HEK293 (cell line): Measurements from ENCODE around the gene CDCA3.

Experiments
- BCL11B ChIP-seq: fragments of 450-650 bp; formaldehyde crosslinking; IDR thresholded peaks from 2 replicates; pipeline ENCODE4 v1.5.1; 2016; ENCODE audit warnings: low read depth, missing biosample characterization, missing genetic modification characterization
- GLIS1 ChIP-seq: fragments of 450-650 bp; formaldehyde crosslinking; IDR thresholded peaks from 2 replicates; pipeline ENCODE4 v1.5.1; 2016; ENCODE audit warnings: missing biosample characterization, missing genetic modification characterization
- GLIS2 ChIP-seq: fragments of 450-650 bp; formaldehyde crosslinking; IDR thresholded peaks from 2 replicates; pipeline ENCODE4 v1.5.1; 2016; ENCODE audit warnings: missing biosample characterization, missing genetic modification characterization
- HOXC10 ChIP-seq: sonication (generic); formaldehyde crosslinking; IDR thresholded peaks from 2 replicates; pipeline ENCODE4 v1.8.1; 2023; ENCODE audit warnings: mild to moderate bottlenecking, missing genetic modification reagents
- KLF1 ChIP-seq: fragments of 450-650 bp; formaldehyde crosslinking; IDR thresholded peaks from 2 replicates; pipeline ENCODE4 v1.5.1; 2016; ENCODE audit warnings: missing biosample characterization, missing genetic modification characterization
- KLF16 ChIP-seq: fragments of 450-650 bp; formaldehyde crosslinking; IDR thresholded peaks from 2 replicates; pipeline ENCODE4 v1.5.1; 2017; ENCODE audit warnings: missing biosample characterization, missing genetic modification characterization
- MZF1 ChIP-seq: fragments of 450-650 bp; formaldehyde crosslinking; IDR thresholded peaks from 2 replicates; pipeline ENCODE4 v1.5.1; 2017; ENCODE audit warnings: missing biosample characterization, missing genetic modification characterization, borderline replicate concordance
- PRDM10 ChIP-seq: fragments of 450-650 bp; formaldehyde crosslinking; IDR thresholded peaks from 2 replicates; pipeline ENCODE4 v1.5.1; 2016; ENCODE audit warnings: missing biosample characterization, missing genetic modification characterization
- SCRT1 ChIP-seq: fragments of 450-650 bp; formaldehyde crosslinking; IDR thresholded peaks from 2 replicates; pipeline ENCODE4 v1.5.1; 2016; ENCODE audit warnings: missing biosample characterization, missing genetic modification characterization, borderline replicate concordance
- SP3 ChIP-seq: fragments of 450-650 bp; formaldehyde crosslinking; IDR thresholded peaks from 2 replicates; pipeline ENCODE4 v1.5.1; 2016; ENCODE audit warnings: missing biosample characterization, missing genetic modification characterization
- ZNF24 ChIP-seq: fragments of 450-650 bp; formaldehyde crosslinking; IDR thresholded peaks from 2 replicates; pipeline ENCODE4 v1.5.1; 2016; ENCODE audit warnings: missing biosample characterization, missing genetic modification characterization
- ZNF37A ChIP-seq: fragments of 450-650 bp; IDR thresholded peaks from 2 replicates; pipeline ENCODE4 v1.5.1; 2018; ENCODE audit warnings: missing biosample characterization, missing genetic modification characterization
- ZNF394 ChIP-seq: fragments of 450-650 bp; formaldehyde crosslinking; IDR thresholded peaks from 2 replicates; pipeline ENCODE4 v1.5.1; 2016; ENCODE audit warnings: missing biosample characterization, missing genetic modification characterization, mild to moderate bottlenecking, moderate library complexity, borderline replicate concordance
- ZNF398 ChIP-seq: fragments of 450-650 bp; formaldehyde crosslinking; IDR thresholded peaks from 2 replicates; pipeline ENCODE4 v1.5.1; 2017; ENCODE audit warnings: missing biosample characterization, missing genetic modification characterization
- ZNF514 ChIP-seq: fragments of 450-650 bp; formaldehyde crosslinking; IDR thresholded peaks from 2 replicates; pipeline ENCODE4 v1.5.1; 2016; ENCODE audit warnings: missing biosample characterization, missing genetic modification characterization
- ZNF600 ChIP-seq: fragments of 450-650 bp; formaldehyde crosslinking; IDR thresholded peaks from 2 replicates; pipeline ENCODE4 v1.5.1; 2016; ENCODE audit warnings: missing biosample characterization, missing genetic modification characterization
- ZNF654 ChIP-seq: fragments of 450-650 bp; formaldehyde crosslinking; IDR thresholded peaks from 2 replicates; pipeline ENCODE4 v1.5.1; 2016; ENCODE audit warnings: low read depth, missing biosample characterization, missing genetic modification characterization
- ZNF692 ChIP-seq: fragments of 450-650 bp; formaldehyde crosslinking; IDR thresholded peaks from 2 replicates; pipeline ENCODE4 v1.5.1; 2016; ENCODE audit warnings: missing biosample characterization, missing genetic modification characterization
- ZNF707 ChIP-seq: fragments of 450-650 bp; formaldehyde crosslinking; IDR thresholded peaks from 2 replicates; pipeline ENCODE4 v1.5.1; 2016; ENCODE audit warnings: missing biosample characterization, missing genetic modification characterization
- ZNF792 ChIP-seq: fragments of 450-650 bp; formaldehyde crosslinking; IDR thresholded peaks from 2 replicates; pipeline ENCODE4 v1.5.1; 2016; ENCODE audit warnings: missing biosample characterization, missing genetic modification characterization
- ZNF843 ChIP-seq: fragments of 450-650 bp; formaldehyde crosslinking; IDR thresholded peaks from 2 replicates; pipeline ENCODE4 v1.5.1; 2016; ENCODE audit warnings: missing biosample characterization, missing genetic modification characterization
- ZSCAN23 ChIP-seq: fragments of 450-650 bp; formaldehyde crosslinking; IDR thresholded peaks from 2 replicates; pipeline ENCODE4 v1.5.1; 2016; ENCODE audit warnings: missing biosample characterization, missing genetic modification characterization
- TF ChIP-seq, protein P1 (sequence below): fragments of 450-650 bp; formaldehyde crosslinking; IDR thresholded peaks from 2 replicates; pipeline ENCODE4 v1.5.1; 2016; ENCODE audit warnings: missing biosample characterization, missing genetic modification characterization
- TF ChIP-seq, protein P2 (sequence below): fragments of 450-650 bp; formaldehyde crosslinking; IDR thresholded peaks from 2 replicates; pipeline ENCODE4 v1.5.1; 2016; ENCODE audit warnings: missing biosample characterization, missing genetic modification characterization
- TF ChIP-seq, protein P3 (sequence below): fragments of 450-650 bp; formaldehyde crosslinking; IDR thresholded peaks from 2 replicates; pipeline ENCODE4 v1.5.1; 2017; ENCODE audit warnings: missing biosample characterization, missing genetic modification characterization

The CDCA3 gene

DNA sequence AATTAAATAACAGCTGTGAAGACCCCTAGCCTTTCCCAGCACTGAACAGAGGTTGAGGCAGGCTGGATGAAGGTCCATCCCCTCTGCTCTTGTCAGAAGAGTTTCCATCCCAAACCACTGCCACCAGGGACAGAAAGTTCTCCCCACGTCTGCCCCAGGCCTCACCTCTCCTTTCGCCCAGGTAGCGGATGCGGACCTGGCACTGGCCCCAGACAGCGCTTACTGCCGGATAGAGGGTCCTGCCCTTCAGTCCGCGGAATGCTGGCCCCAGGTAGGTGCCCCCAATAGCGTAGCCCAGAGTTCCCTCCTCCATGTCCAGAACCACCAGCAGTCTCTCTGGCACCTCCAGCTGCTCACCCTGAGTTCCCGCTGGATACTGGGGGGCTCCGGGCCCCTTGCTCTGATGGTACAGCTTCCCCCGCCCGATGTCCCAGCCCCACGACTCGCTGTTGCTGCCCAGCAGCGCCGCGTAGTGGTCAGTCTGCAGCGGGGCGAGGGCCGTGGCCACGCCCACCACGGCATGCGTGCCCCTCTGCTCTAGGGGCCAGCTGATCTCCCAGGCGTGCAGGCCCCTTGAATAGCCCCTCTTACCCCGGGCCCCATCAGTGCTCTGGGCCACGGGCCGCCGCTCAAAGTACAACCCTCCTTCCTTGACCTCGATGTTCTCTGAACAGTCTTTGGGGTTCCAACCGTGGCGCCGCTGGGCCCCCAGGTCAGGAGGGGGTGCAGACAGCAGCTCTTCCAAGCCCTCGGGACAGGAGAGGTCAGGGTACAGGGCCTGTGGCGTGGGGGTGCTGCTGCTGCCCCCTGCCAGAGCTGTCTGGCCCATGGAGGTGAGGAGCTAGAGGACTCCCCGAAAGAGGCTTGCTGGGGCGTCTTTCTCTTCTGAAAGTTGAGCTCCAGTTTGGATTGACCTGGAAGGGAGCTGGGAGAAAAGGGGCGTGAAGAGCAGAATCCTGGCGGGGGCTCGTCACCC is 21.3 kb upstream of the CDCA3 start (continued):
- TF ChIP-seq, protein P1, sequence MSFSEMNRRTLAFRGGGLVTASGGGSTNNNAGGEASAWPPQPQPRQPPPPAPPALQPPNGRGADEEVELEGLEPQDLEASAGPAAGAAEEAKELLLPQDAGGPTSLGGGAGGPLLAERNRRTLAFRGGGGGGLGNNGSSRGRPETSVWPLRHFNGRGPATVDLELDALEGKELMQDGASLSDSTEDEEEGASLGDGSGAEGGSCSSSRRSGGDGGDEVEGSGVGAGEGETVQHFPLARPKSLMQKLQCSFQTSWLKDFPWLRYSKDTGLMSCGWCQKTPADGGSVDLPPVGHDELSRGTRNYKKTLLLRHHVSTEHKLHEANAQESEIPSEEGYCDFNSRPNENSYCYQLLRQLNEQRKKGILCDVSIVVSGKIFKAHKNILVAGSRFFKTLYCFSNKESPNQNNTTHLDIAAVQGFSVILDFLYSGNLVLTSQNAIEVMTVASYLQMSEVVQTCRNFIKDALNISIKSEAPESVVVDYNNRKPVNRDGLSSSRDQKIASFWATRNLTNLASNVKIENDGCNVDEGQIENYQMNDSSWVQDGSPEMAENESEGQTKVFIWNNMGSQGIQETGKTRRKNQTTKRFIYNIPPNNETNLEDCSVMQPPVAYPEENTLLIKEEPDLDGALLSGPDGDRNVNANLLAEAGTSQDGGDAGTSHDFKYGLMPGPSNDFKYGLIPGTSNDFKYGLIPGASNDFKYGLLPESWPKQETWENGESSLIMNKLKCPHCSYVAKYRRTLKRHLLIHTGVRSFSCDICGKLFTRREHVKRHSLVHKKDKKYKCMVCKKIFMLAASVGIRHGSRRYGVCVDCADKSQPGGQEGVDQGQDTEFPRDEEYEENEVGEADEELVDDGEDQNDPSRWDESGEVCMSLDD = peak; percentile 93
- TF ChIP-seq MZF1 = no peak
- no peak for TF ChIP-seq ZSCAN23 (tag by site-specific recombination)
- peak; percentile 35; the same call in 1 of the 2 replicates for TF ChIP-seq ZNF394 (tag by site-specific recombination)
- TF ChIP-seq, protein P2, sequence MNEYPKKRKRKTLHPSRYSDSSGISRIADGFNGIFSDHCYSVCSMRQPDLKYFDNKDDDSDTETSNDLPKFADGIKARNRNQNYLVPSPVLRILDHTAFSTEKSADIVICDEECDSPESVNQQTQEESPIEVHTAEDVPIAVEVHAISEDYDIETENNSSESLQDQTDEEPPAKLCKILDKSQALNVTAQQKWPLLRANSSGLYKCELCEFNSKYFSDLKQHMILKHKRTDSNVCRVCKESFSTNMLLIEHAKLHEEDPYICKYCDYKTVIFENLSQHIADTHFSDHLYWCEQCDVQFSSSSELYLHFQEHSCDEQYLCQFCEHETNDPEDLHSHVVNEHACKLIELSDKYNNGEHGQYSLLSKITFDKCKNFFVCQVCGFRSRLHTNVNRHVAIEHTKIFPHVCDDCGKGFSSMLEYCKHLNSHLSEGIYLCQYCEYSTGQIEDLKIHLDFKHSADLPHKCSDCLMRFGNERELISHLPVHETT (tag by site-specific recombination) = peak; percentile 63; the same call in 1 of the 2 replicates
- peak; percentile 28 for TF ChIP-seq ZNF654 (tag by site-specific recombination)
- no peak for TF ChIP-seq ZNF37A
- 0 out of 2 replicates have a peak, but pooled peaks have one; percentile 49 for TF ChIP-seq ZNF600 (tag by site-specific recombination)
- TF ChIP-seq GLIS2 (tag by site-specific recombination) = peak; percentile 84
- TF ChIP-seq SCRT1 (tag by site-specific recombination) = no peak
- TF ChIP-seq BCL11B (tag by site-specific recombination) = no peak
- no peak for TF ChIP-seq ZNF792 (tag by site-specific recombination)
- 0 out of 2 replicates have a peak, but pooled peaks have one; percentile 30 for TF ChIP-seq HOXC10
- TF ChIP-seq ZNF514 = no peak
- peak; percentile 68 for TF ChIP-seq ZNF692 (tag by site-specific recombination)
- TF ChIP-seq ZNF398 (tag by site-specific recombination) = no peak
- peak; percentile 37; the same call in 1 of the 2 replicates for TF ChIP-seq PRDM10 (tag by site-specific recombination)
- peak; percentile 79 for TF ChIP-seq KLF1 (tag by site-specific recombination)
- peak; percentile 63 for TF ChIP-seq ZNF24 (tag by site-specific recombination)
- no peak for TF ChIP-seq ZNF707 (tag by site-specific recombination)
- peak; percentile 94 for TF ChIP-seq KLF16 (tag by site-specific recombination)
- peak; percentile 44 for TF ChIP-seq GLIS1 (tag by site-specific recombination)
- TF ChIP-seq, protein P3, sequence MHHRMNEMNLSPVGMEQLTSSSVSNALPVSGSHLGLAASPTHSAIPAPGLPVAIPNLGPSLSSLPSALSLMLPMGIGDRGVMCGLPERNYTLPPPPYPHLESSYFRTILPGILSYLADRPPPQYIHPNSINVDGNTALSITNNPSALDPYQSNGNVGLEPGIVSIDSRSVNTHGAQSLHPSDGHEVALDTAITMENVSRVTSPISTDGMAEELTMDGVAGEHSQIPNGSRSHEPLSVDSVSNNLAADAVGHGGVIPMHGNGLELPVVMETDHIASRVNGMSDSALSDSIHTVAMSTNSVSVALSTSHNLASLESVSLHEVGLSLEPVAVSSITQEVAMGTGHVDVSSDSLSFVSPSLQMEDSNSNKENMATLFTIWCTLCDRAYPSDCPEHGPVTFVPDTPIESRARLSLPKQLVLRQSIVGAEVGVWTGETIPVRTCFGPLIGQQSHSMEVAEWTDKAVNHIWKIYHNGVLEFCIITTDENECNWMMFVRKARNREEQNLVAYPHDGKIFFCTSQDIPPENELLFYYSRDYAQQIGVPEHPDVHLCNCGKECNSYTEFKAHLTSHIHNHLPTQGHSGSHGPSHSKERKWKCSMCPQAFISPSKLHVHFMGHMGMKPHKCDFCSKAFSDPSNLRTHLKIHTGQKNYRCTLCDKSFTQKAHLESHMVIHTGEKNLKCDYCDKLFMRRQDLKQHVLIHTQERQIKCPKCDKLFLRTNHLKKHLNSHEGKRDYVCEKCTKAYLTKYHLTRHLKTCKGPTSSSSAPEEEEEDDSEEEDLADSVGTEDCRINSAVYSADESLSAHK (tag by site-specific recombination) = peak; percentile 29; the same call in 1 of the 2 replicates
- TF ChIP-seq SP3 (tag by site-specific recombination) = peak; percentile 71
- TF ChIP-seq ZNF843 (tag by site-specific recombination) = peak; percentile 43; the same call in 1 of the 2 replicates
